Activated CD4-positive, alpha-beta T cell treated with anti-CD3 and anti-CD28 coated beads, Interleukin-2, Interleukin-4, amounts not matched to agents 100 ng/mL and 50 ng/mL, durations not matched to agents 16 hours and 8 hours (primary cell): ENCODE data around the gene DIPK1B.
"Not testable (repeated sequence)": the region's sequence is repeated elsewhere in the genome, so short reads cannot be mapped to it uniquely, and the experiment has no call there.

Experiments used
- DNase-seq: peaks from one replicate; pipeline ENCODE4 v3.0.0-alpha.2; 2020; ENCODE audit warnings: low spot score

The DIPK1B gene

GRCh38 chr9:136754059-136754572 lies 41.7 kb downstream of the DIPK1B start:
- no peak for DNase-seq

GRCh38 chr9:136754626-136755301 lies 42.4 kb downstream of the DIPK1B start:
- DNase-seq = no peak

DNA sequence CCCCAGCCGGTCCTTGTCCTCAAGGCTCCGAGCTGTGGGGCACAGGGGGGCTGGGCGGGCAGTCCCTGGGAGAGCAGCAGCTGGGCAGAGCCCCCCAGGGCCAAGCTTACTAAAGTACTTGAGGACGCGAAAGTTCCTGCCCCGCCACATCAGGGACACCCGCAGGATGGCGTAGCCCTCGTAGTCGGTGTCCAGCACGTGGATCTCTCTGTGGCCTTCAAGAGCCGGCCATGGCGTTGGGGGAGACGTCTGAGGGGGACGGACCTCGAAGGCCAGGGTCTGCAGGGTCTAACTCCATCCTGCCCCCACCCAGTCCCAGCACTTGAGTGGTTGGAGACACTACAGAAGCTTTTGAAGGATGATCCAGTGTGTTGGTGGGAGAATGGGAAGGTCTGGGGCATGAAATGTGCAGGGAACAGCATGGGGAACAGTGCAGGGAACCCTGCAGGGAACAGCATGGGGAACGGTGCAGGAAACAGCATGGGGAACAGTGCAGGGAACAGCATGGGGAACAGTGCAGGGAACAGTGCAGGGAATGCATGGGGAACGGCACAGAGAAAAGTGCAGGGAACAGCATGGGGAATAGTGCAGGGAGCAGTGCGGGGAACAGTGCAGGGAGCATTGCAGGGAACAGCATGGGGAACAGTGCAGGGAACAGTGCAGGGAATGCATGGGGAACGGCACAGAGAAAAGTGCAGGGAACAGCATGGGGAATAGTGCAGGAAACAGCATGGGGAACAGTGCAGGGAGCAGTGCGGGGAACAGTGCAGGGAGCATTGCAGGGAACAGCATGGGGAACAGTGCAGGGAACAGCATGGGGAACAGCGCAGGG lies 43.1 kb downstream of the DIPK1B start:
- not testable (repeated sequence) for DNase-seq

DNA sequence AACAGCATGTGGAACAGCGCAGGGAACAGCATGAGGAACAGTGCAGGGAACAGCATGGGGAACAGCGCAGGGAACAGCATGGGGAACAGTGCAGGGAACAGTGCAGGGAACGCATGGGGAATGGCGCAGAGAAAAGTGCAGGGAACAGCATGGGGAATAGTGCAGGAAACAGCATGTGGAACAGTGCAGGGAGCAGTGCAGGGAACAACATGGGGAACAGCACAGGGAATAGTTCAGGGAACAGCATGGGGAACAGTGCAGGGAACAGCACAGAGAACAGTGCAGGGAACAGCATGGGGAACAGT lies 43.7 kb downstream of the DIPK1B start:
- DNase-seq = no peak

DNA sequence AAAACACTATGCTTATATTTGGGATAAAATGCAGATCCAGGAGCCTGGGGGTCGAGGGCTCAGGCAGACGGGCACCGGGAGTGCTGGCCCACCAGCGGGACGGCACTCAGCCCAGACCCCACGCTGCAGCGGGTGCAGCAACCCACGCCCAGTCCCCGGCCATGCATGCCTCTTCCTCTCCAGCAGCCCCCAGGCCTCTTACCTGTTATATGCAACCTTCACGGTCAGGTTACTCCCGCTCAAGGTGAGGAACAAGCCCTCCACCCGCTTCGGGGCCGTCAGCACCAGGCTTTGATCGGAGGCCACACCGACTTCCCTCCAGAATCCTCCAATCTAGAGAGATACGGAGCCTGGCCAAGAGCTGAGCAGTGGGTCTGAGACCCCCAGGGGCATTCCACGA lies 44.5 kb downstream of the DIPK1B start:
- no peak for DNase-seq

DNA sequence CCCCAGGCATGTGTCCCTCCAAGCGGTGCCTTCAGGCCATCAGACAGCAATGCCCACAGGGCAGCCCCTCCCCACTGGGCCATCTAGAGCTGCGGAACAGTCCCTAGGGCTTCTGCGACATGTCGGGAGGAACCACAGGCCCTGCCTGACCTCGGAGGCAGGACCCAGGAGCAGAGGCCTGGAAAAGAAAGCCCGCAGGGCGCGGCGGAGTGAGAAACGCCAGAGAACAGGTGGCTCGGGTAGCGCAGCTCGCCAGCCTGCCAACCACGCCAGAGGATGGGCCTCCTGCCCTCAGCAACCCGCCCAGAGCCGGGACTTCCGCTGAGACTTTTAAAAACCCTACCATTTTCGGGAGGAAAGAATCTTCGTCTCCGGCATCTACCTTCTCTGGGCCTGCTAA lies 45.0 kb downstream of the DIPK1B start:
- DNase-seq = no peak

DNA sequence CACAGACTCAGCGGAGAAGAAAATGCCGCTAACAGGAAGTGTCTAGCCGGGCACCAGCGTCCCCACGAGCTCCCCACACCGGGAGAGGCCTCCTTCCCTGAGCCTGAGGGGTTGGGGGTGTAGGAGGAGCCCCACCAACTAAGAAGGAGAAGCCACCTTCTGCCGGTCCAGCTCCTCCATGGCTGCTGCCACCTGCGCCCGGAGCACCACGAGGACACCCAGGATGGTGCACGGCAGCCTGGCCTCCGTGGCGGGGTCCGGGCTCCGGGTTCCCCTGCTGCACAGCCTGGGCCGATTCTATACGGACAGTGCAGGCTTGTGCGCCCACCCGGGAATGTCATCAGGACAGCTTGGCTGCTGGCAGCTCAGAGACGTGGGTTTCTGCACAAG lies 45.4 kb downstream of the DIPK1B start:
- DNase-seq = no peak

GRCh38 chr9:136759001-136759400 lies 46.6 kb downstream of the DIPK1B start:
- no peak for DNase-seq

- no peak for DNase-seq
These were observed 47.3 kb downstream of the DIPK1B start for GRCh38 chr9:136759436-136760325.

- no peak for DNase-seq
These were observed 48.1 kb downstream of the DIPK1B start for GRCh38 chr9:136760424-136760823.

DNA sequence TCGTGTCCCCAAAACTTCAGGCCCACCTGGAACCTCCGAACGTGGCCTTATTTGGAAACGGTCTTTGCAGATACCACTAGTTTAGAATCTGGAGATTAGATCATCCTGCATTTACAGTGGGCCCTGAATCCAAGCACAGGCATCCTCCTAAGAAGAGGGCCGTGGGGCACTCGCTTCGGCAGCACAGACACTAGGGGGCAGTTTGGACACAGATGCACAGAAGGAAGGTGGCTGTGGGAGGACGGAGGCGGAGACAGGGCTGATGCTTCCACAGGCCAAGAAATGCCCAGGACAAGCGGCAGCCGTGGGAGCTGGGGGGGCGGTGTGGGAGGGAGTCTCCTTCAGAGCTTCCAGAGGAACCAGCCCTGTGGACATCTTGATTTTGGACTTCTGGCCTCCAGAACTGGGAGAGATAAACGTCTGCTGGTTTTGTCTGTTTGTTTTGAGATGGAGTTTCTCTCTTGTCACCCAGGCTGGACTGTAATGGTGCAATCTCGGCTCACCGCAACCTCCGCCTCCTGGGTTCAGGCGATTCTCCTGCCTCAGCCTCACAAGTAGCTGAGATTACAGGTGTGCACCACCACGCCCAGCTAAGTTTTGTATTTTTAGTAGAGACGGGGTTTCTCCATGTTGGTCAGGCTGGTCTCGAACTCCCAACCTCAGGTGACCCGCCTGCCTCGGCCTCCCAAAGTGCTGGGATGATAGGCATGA lies 48.6 kb downstream of the DIPK1B start:
- peak; percentile 36 for DNase-seq

GRCh38 chr9:136761545-136761981 lies 49.2 kb downstream of the DIPK1B start:
- DNase-seq = no peak

- no peak for DNase-seq
These were observed 49.9 kb downstream of the DIPK1B start for GRCh38 chr9:136762221-136762691.

- peak; percentile 56 for DNase-seq
These were observed 50.7 kb downstream of the DIPK1B start for GRCh38 chr9:136762915-136763648.

- DNase-seq = no peak
These were observed 51.3 kb downstream of the DIPK1B start for GRCh38 chr9:136763649-136764035.

DNA sequence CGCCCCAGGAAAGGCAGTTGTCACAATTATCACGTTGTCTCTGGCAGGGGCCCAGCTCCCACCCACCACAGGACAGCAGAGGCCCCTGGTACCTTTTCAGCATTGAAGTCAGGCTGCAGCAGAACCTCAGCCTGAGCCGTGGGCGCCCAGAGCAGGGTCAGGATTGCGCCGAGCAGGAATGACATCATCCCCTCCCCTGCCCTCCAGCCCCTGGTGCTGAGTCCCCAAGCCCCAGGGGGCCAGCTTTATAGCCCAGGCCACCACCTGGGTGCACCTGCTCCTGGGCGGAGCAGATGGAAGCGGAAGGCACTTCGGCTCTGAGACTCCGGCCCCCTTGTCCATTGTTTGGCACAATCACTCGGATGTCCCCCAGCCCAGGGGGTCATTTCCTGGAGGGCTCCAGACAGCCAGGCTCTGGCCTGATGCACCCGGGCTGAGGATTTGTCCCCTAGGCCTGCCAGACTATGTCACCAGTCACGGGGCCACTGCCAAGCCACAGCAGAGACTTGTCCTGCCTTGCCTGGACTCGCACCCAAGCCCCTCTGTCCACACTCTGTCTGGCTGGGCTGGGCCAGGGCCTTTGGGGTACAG lies 52.0 kb downstream of the DIPK1B start, which contains the start of gene LCN15:
TSS of gene LCN15 (minus strand) at position 218 of the 591 bp plus-strand sequence. CDS start at position 188, 30 bp downstream.
- no peak for DNase-seq

DNA sequence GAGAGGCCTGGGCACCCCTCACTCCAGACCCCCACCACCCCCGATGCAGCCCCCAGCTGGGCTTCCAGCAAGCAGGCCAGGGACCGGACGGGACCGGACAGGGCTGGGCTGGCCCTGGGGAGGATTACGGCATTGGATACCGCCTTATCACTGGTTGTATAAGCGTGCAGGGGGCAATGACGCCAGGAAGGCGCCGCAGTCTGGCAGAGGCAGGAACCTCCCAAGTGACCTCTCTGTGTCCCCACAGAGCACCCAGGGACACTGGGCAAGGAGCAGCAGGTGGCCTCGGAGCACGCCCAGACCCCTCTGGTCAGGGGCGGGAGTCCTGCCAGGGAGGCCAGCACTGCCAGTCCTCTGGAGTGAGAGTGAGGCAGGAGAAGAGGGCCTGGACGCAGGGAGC lies 52.7 kb downstream of the DIPK1B start:
- DNase-seq = no peak

- not testable (repeated sequence) for DNase-seq
These were observed 53.5 kb downstream of the DIPK1B start for GRCh38 chr9:136765745-136766409.

DNA sequence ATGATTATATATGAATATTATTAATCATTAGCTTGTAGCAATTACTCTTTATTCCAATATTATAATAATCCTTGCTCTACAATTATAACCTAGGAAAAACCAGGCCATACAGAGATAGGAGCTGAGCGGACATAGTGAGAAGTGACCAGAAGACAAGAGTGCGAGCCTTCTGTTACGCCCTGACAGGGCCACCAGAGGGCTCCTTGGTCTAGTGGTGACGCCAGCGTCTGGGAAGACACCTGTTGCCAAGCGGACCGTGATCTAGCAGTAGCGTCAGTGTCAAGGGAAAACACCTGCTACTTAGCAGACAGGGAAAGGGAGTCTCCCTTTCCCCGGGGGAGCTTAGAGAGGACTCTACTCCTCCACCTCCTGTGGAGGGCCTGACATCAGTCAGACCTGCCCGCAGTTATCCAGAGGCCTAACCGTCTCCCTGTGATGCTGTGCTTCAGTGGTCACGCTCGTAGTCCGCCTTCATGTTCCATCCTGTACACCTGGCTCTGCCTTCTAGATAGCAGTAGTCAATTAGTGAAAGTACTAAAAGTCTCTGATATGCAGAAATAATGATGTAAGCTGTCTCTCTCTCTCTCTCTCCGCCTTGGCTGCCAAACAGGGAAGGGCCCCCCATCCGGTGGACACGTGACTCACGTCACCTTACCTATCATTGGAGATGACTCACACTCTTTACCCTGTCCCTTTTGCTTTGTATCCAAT lies 54.2 kb downstream of the DIPK1B start:
- DNase-seq = peak; percentile 53
